ENCODE data around the gene CFL2.

CFL2 gene

DNA sequence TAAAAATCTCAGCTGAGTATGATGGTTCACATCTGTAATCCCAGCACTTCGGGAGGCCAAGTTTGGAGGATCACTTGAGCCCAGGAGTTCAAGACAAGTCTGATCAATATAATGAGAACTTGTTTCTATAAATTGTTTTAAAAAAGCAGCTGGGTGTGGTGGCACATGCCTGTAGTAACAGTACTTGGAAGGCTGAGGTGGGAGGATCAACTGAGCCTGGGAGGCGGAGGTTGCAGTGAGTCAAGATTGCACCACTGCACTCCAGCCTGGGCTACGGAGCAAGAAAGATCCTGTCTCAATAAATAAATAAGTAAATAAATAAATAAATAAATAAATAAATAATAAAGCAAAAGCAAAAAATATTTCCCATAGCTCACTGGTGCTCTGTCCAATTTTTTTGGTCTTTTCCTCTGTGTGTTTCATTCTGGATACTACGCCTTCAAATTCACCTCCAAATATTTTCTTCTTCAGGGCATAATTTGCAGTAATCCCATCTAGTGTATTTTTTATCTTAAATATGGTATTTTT is 51.8 kb downstream of the CFL2 start:
- H3K9ac ChIP-seq (ENCODE audit: low read length) = no peak overlapping the region
- H4K20me1 ChIP-seq (ENCODE audit: insufficient read depth, low read length) = no peaks in the 10 kb centered on the region
- no peaks in the 10 kb centered on the region for H3K4me1 ChIP-seq (ENCODE audit: low read length)
- H3K9me3 ChIP-seq (ENCODE audit: insufficient read depth, low read length) = no peaks in the 10 kb centered on the region
- no peak overlapping the region for H3K27ac ChIP-seq (ENCODE audit: low read length)
- no peaks in the 10 kb centered on the region for H3K36me3 ChIP-seq (replicated peaks; ENCODE audit: low read depth, low read length)
- TF ChIP-seq, protein P1, sequence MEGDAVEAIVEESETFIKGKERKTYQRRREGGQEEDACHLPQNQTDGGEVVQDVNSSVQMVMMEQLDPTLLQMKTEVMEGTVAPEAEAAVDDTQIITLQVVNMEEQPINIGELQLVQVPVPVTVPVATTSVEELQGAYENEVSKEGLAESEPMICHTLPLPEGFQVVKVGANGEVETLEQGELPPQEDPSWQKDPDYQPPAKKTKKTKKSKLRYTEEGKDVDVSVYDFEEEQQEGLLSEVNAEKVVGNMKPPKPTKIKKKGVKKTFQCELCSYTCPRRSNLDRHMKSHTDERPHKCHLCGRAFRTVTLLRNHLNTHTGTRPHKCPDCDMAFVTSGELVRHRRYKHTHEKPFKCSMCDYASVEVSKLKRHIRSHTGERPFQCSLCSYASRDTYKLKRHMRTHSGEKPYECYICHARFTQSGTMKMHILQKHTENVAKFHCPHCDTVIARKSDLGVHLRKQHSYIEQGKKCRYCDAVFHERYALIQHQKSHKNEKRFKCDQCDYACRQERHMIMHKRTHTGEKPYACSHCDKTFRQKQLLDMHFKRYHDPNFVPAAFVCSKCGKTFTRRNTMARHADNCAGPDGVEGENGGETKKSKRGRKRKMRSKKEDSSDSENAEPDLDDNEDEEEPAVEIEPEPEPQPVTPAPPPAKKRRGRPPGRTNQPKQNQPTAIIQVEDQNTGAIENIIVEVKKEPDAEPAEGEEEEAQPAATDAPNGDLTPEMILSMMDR (IDR thresholded peaks at IDR 0.05; ENCODE audit: low read depth, low read length) = no peak
- TF ChIP-seq EZH2phosphoT487 (IDR thresholded peaks at IDR 0.05; ENCODE audit: low read depth) = no peak
- H3K27me3 ChIP-seq (ENCODE audit: low read depth, low read length) = no peaks in the 10 kb centered on the region; the same call in 1 of the 2 replicates
- no peak overlapping the region for H2AFZ ChIP-seq (ENCODE audit: low read depth, low read length)
- H3K4me3 ChIP-seq (ENCODE audit: low read length) = no peak overlapping the region
- no peak overlapping the region for H3K4me2 ChIP-seq (ENCODE audit: low read length)
- no peaks in the 10 kb centered on the region for H3K79me2 ChIP-seq (ENCODE audit: low read length)

DNA sequence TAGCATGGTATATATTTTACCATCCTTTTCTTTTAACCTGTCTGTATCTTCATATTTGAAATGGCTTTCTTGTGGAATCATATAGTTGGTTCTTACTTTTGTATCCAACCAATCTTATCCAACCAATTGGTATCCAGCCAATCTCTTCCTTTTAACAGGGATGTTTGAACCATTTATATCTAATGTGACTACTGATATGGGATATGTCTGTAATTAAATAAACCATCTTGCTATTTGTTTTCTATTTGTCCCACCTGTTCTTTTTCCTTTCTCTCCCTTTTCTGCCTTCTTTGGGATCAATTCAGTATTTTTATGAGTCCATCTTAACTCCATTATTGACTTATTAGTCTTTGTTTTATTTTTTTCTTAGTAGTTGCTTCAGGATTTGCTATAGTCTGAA is 53.6 kb downstream of the CFL2 start:
- Histone ChIP-seq H3K9ac (ENCODE audit: low read length) (no peak overlapping the region), H3K27me3 (ENCODE audit: low read depth, low read length) (no peaks in the 10 kb centered on the region; the same call in 1 of the 2 replicates), H3K4me3 (ENCODE audit: low read length) (no peak overlapping the region), H3K4me1 (ENCODE audit: low read length) (no peaks in the 10 kb centered on the region), H3K36me3 (replicated peaks; ENCODE audit: low read depth, low read length) (no peaks in the 10 kb centered on the region), H3K27ac (ENCODE audit: low read length) (no peak overlapping the region), H3K79me2 (ENCODE audit: low read length) (no peaks in the 10 kb centered on the region), H3K9me3 (ENCODE audit: insufficient read depth, low read length) (no peaks in the 10 kb centered on the region), H4K20me1 (ENCODE audit: insufficient read depth, low read length) (no peaks in the 10 kb centered on the region), H3K4me2 (ENCODE audit: low read length) (no peak overlapping the region), H2AFZ (ENCODE audit: low read depth, low read length) (no peak overlapping the region)
- TF ChIP-seq, protein P1 (IDR thresholded peaks at IDR 0.05; ENCODE audit: low read depth, low read length) = no peak
- TF ChIP-seq EZH2phosphoT487 (IDR thresholded peaks at IDR 0.05; ENCODE audit: low read depth) = no peak

Data from OCI-LY3 (cell line).